ENCODE data around the gene B9D1.

DNA sequence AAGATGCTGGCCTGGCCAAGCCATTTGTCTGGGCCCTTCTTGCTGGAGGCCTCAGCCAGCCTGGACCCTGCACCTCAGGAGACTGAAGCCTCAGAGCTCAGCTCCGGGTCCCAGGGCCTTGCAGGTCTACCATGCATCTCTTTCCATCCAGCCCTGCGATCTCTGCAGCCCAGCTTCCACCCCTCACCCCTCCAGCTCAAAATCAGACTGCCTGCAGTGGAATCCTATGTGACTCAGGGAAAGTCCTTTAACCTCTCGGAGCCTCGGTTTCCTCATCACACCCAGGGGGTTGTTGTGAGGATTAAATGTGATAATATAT is 2.9 kb upstream of the B9D1 start:
- TF ChIP-seq, protein P1, sequence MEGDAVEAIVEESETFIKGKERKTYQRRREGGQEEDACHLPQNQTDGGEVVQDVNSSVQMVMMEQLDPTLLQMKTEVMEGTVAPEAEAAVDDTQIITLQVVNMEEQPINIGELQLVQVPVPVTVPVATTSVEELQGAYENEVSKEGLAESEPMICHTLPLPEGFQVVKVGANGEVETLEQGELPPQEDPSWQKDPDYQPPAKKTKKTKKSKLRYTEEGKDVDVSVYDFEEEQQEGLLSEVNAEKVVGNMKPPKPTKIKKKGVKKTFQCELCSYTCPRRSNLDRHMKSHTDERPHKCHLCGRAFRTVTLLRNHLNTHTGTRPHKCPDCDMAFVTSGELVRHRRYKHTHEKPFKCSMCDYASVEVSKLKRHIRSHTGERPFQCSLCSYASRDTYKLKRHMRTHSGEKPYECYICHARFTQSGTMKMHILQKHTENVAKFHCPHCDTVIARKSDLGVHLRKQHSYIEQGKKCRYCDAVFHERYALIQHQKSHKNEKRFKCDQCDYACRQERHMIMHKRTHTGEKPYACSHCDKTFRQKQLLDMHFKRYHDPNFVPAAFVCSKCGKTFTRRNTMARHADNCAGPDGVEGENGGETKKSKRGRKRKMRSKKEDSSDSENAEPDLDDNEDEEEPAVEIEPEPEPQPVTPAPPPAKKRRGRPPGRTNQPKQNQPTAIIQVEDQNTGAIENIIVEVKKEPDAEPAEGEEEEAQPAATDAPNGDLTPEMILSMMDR (IDR thresholded peaks at IDR 0.05 in 4 of 5, conservative IDR thresholded peaks at IDR 0.05 in 1 of 5): no peak
- TF ChIP-seq POLR2A (IDR thresholded peaks at IDR 0.05): no peak
